Ovary (tissue), 3 donors: Measurements from ENCODE around the gene NATD1.

ENCODE experiments used
- CTCF ChIP-seq, 3 donors: fragments of 450-650 bp in 2 of 3; fragments of 200-600 bp in 1 of 3; IDR thresholded peaks; one replicate each; pipeline versions ENCODE4 v1.5.1 to v1.8.0; 2016 to 2022; ENCODE audit warnings: antibody characterized with exemption in 3 of 3, mild to moderate bottlenecking in 1 of 3
- POLR2A ChIP-seq: fragments of 450-650 bp; IDR thresholded peaks from one replicate; pipeline ENCODE4 v1.6.1; 2017; ENCODE audit warnings: antibody characterized with exemption, mild to moderate bottlenecking, moderate library complexity
- donor health status: DM: no; HTN: no; CAD: no.

GRCh38 chr17:21218831-21219380, 34.3 kb downstream of the NATD1 start:
- TF ChIP-seq POLR2A: no peak
- no peak for TF ChIP-seq CTCF (IDR thresholded peaks at IDR 0.05)
